PC-9 (cell line): ENCODE results near the gene SDHC. TPM values are rescaled to one million over a fixed set of nuclear protein-coding genes. Genes with fewer than 3 reads are reported as not detected.

Source experiments
- BruUV-seq: library from RNA; stranded (reverse); fragments of 400-500 nt; replicated peaks from 2 replicates; lab custom pipeline; 2021; lab: Mats Ljungman, UMichigan
- CTCF ChIA-PET: fragments of 300-600 bp; sonication (Branson Sonifier 250); formaldehyde crosslinking; loops from one replicate; lab custom pipeline; 2022; ENCODE audit warnings: antibody characterized with exemption; lab: Charles Lee
- POLR2A ChIA-PET: fragments of 300-600 bp; sonication (Branson Sonifier 250); formaldehyde crosslinking; loops from one replicate; lab custom pipeline; 2022; ENCODE audit warnings: antibody characterized with exemption; ENCODE audit not compliant: unreplicated experiment; lab: Charles Lee
- DNase-seq, 2 experiments: peaks; one replicate each; pipeline versions ENCODE4 v3.0.0 to v3.0.0-alpha.2; 2015 to 2022; ENCODE audit warnings: mixed read lengths in 1 of 2
- H2AFZ ChIP-seq: fragments of 200-600 bp; sonication (generic); 2 replicates; pipeline ENCODE4 v1.8.1; 2017; ENCODE audit warnings: antibody characterized with exemption
- H3F3A ChIP-seq: fragments of 200-600 bp; sonication (generic); 2 replicates; pipeline ENCODE4 v1.8.1; 2017; ENCODE audit warnings: antibody characterized with exemption, mild to moderate bottlenecking, low read depth; ENCODE audit not compliant: insufficient read depth
- H3K27ac ChIP-seq: fragments of 200-600 bp; sonication (generic); 2 replicates; pipeline ENCODE4 v1.6.1; 2016; ENCODE audit warnings: mixed run types
- H3K27me3 ChIP-seq: fragments of 200-600 bp; sonication (generic); 2 replicates; pipeline ENCODE4 v1.6.1; 2016; ENCODE audit warnings: low read depth, mixed run types; ENCODE audit not compliant: insufficient read depth
- H3K36me3 ChIP-seq: fragments of 200-600 bp; sonication (generic); 2 replicates; pipeline ENCODE4 v1.6.1; 2016; ENCODE audit warnings: low read depth, mixed run types
- H3K4me1 ChIP-seq: fragments of 200-600 bp; sonication (generic); replicated peaks from 2 replicates; pipeline ENCODE4 v1.6.1; 2016; ENCODE audit warnings: mixed run types; ENCODE audit not compliant: insufficient read depth
- H3K4me2 ChIP-seq: fragments of 200-600 bp; sonication (generic); 2 replicates; pipeline ENCODE4 v1.6.1; 2017; ENCODE audit warnings: mixed run types
- H3K4me3 ChIP-seq: fragments of 200-600 bp; sonication (generic); 2 replicates; pipeline ENCODE4 v1.6.1; 2016; ENCODE audit warnings: mixed run types
- H3K79me2 ChIP-seq: fragments of 200-600 bp; sonication (generic); 2 replicates; pipeline ENCODE4 v1.6.1; 2017; ENCODE audit warnings: low read depth, mixed run types
- H3K9me2 ChIP-seq: fragments of 200-600 bp; sonication (generic); 2 replicates; pipeline ENCODE4 v1.8.1; 2017; ENCODE audit warnings: mild to moderate bottlenecking; ENCODE audit not compliant: insufficient read depth
- H3K9me3 ChIP-seq: fragments of 200-600 bp; sonication (generic); 2 replicates; pipeline ENCODE4 v1.8.1; 2016; ENCODE audit warnings: low read depth; ENCODE audit not compliant: insufficient read depth
- H4K20me1 ChIP-seq: fragments of 200-600 bp; sonication (generic); 2 replicates; pipeline ENCODE4 v1.8.1; 2017; ENCODE audit not compliant: insufficient read depth
- EZH2 ChIP-seq: fragments of 200-600 bp; sonication (generic); IDR thresholded peaks from 2 replicates; pipeline ENCODE4 v1.8.0; 2017; ENCODE audit warnings: antibody characterized with exemption, low read depth
- intact Hi-C: fragments of 100-400 bp; cut with micrococcal nuclease; formaldehyde crosslinking; loops from one replicate; pipeline ENCODE4 v1.10.0; 2022; ENCODE audit not compliant: unreplicated experiment
- total RNA-seq: library from RNA; stranded (reverse); gene quantifications from 2 replicates; pipeline ENCODE4 v1.2.3, GENCODE V29; 2021
- TF ChIP-seq, protein P1 (sequence below): fragments of 200-600 bp; sonication (generic); conservative IDR thresholded peaks from 2 replicates; pipeline ENCODE4 v1.6.1; 2017; ENCODE audit warnings: mixed run types, antibody characterized with exemption, mild to moderate bottlenecking, moderate library complexity

SDHC gene
- total RNA-seq, 1 experiment from 2014 or later, result 215 TPM

DNA sequence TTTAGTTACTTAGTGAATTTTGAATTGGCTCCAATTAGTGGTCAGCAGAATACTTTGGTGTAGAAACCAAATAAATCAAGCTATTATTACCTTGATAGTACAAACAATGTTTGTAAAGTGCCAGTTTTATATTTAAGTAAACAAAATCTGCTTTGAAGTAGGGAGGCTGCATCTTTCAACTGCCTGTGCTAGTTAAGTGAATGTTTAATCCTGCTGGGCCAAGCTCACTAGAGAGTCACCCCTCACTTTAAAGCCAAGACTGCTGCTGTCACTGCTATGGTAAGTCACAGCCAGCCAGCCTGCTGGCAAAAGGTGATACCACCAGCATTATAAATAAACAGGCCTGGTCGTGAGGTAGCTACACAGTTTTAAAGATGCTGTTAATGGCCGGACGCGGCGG is 63.8 kb downstream of the SDHC start:
- H3K79me2 ChIP-seq, result no peaks in the 10 kb centered on the region
- H3K36me3 ChIP-seq, result no peaks in the 10 kb centered on the region
- TF ChIP-seq, protein P1, sequence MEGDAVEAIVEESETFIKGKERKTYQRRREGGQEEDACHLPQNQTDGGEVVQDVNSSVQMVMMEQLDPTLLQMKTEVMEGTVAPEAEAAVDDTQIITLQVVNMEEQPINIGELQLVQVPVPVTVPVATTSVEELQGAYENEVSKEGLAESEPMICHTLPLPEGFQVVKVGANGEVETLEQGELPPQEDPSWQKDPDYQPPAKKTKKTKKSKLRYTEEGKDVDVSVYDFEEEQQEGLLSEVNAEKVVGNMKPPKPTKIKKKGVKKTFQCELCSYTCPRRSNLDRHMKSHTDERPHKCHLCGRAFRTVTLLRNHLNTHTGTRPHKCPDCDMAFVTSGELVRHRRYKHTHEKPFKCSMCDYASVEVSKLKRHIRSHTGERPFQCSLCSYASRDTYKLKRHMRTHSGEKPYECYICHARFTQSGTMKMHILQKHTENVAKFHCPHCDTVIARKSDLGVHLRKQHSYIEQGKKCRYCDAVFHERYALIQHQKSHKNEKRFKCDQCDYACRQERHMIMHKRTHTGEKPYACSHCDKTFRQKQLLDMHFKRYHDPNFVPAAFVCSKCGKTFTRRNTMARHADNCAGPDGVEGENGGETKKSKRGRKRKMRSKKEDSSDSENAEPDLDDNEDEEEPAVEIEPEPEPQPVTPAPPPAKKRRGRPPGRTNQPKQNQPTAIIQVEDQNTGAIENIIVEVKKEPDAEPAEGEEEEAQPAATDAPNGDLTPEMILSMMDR, result no peak
- TF ChIP-seq EZH2, result no peak
- no peak for DNase-seq
- ChIA-PET POLR2A (no interaction called here), CTCF (no interaction called here)
- no peak overlapping the region for H3K4me2 ChIP-seq
- intact Hi-C loops, result no loop called here
- H3K27me3 ChIP-seq, result no peaks in the 10 kb centered on the region
- H2AFZ ChIP-seq, result no peak overlapping the region
- no peak overlapping the region for H3K27ac ChIP-seq
- no TSS peak for BruUV-seq
- peaks cover 16% of the 10 kb centered on the region; the same call in 1 of the 2 replicates for H3F3A ChIP-seq
- H3K9me3 ChIP-seq, result no peaks in the 10 kb centered on the region
- H3K9me2 ChIP-seq, result no peaks in the 10 kb centered on the region
- peaks cover 12% of the 10 kb centered on the region for H3K4me1 ChIP-seq
- no peak overlapping the region for H3K4me3 ChIP-seq
- H4K20me1 ChIP-seq, result no peaks in the 10 kb centered on the region

GRCh38 chr1:161379071-161379470 is 64.9 kb downstream of the SDHC start:
- no peak overlapping the region for H3K4me3 ChIP-seq
- no peaks in the 10 kb centered on the region for H3K27me3 ChIP-seq
- ChIA-PET CTCF (interaction anchor here (0.7 kb wide), 2 partner anchors 11 to 179 kb away, joined by 3 to 6 read pairs; no protein-coding TSS in a partner anchor), POLR2A (no interaction called here)
- intact Hi-C loops, result no loop called here
- no peak for TF ChIP-seq EZH2
- TF ChIP-seq, protein P1, result no peak
- no peak overlapping the region for H3K27ac ChIP-seq
- no peak overlapping the region for H3K4me2 ChIP-seq
- no peaks in the 10 kb centered on the region for H4K20me1 ChIP-seq
- H3F3A ChIP-seq, result peaks cover 15% of the 10 kb centered on the region; the same call in 1 of the 2 replicates
- peaks cover 19% of the 10 kb centered on the region for H3K4me1 ChIP-seq
- no peaks in the 10 kb centered on the region for H3K36me3 ChIP-seq
- H3K79me2 ChIP-seq, result no peaks in the 10 kb centered on the region
- no TSS peak for BruUV-seq
- no peaks in the 10 kb centered on the region for H3K9me2 ChIP-seq
- no peak overlapping the region for H2AFZ ChIP-seq
- no peaks in the 10 kb centered on the region for H3K9me3 ChIP-seq
- no peak for DNase-seq

DNA sequence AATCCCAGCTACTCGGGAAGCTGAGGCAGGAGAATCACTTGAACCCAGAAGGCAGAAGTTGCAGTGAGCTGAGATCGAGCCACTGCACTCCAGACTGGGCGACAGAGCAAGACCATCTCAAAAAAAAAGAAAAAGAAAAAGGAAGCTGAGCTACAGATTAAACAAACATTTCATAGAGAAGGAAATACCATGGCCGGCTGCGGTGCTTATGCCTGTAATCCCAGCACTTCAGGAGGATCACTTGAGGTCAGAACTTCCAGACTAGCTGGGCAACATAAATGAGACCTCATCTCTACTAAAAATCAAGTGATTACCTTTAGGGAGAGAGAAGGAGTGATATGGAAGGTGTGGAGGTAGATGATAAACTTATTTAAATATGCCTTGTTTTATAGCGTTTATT is 67.5 kb downstream of the SDHC start:
- peaks cover 22% of the 10 kb centered on the region; the same call in 1 of the 2 replicates for H3F3A ChIP-seq
- H4K20me1 ChIP-seq, result no peaks in the 10 kb centered on the region
- peaks cover 23% of the 10 kb centered on the region for H3K4me1 ChIP-seq
- no peaks in the 10 kb centered on the region for H3K9me2 ChIP-seq
- H2AFZ ChIP-seq, result no peak overlapping the region; the same call in 1 of the 2 replicates
- no peak overlapping the region for H3K4me2 ChIP-seq
- H3K27ac ChIP-seq, result no peak overlapping the region
- CTCF ChIA-PET, result interaction anchor here (0.5 to 1.5 kb wide), 6 partner anchors 18 to 698 kb away, joined by 3 to 9 read pairs (median 4); partner anchors contain the start of gene TOMM40L
- TF ChIP-seq, protein P1, result no peak
- TF ChIP-seq EZH2, result no peak
- no peaks in the 10 kb centered on the region for H3K27me3 ChIP-seq
- intact Hi-C loops, result loop anchor here (1.0 to 5.0 kb wide), 4 partner anchors 155 to 699 kb away; partner anchors contain the start of gene TOMM40L
- H3K9me3 ChIP-seq, result no peaks in the 10 kb centered on the region
- BruUV-seq, result no TSS peak
- no peaks in the 10 kb centered on the region for H3K79me2 ChIP-seq
- H3K4me3 ChIP-seq, result no peak overlapping the region
- no peak for DNase-seq
- POLR2A ChIA-PET, result interaction anchor here (0.7 kb wide), 1 partner anchor 202 kb away, joined by 3 read pairs; no protein-coding TSS in a partner anchor
- no peaks in the 10 kb centered on the region for H3K36me3 ChIP-seq
